Stimulated activated CD4-positive, alpha-beta T cell treated with anti-CD3 and anti-CD28 coated beads, Interleukin-4, amount 100 ng/mL, for 24 hours (primary cell): ENCODE data around the gene MCRS1.
"Not testable (repeated sequence)": the region's sequence is repeated elsewhere in the genome, so short reads cannot be mapped to it uniquely, and the experiment has no call there.

Experiments used
- DNase-seq: peaks from one replicate; pipeline ENCODE4 v3.0.0-alpha.2; 2020

Gene MCRS1

DNA sequence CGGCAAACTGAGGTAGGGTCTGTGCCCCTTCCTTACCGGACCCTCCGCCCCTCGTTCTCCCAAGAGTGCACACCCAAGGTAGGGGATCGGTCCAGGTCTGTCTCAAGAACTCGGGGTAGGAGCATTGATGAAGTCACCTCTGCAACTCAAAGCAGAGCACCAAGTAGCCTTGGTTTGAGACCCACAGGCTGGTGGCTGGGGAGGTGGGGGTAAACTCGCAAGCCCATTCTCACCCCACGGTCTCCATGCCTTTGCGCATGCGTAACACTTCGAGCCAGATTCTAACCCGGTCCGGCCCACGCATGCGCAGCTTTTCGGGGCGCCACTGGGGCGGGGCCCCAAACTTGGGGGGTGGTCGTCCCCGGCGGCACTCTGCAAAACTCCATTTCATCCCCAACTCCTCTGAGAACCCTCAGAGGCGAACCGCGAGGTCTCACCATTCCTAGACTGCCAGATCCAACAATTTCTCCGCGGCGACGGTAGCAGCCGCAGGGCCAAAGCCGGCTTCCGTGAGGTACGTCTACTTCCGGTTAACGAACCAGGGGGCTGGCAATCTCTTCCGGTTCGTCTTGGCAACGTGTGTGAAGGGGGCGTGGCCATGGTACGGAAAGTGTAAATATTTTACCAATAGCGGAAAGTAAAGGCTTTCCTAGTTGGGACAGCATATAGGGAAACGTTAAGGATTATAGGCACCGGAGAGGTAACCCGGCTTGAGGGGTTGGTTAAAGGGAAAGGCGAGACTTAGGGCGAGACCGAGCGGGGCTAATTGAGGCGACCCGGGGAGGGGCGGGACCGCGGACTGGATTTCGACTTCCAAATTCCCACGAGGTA is at the start of gene MCRS1:
TSS of gene MCRS1 (minus strand) at position 532 of the 831 bp plus-strand sequence. CDS start 1,411 bp downstream, outside the sequence.
- peak; percentile 91 for DNase-seq

GRCh38 chr12:49616533-49617219 is 48.7 kb upstream of the MCRS1 start:
- DNase-seq, result no peak

- DNase-seq, result no peak
These were observed 47.8 kb upstream of the MCRS1 start for GRCh38 chr12:49615725-49616124.

DNA sequence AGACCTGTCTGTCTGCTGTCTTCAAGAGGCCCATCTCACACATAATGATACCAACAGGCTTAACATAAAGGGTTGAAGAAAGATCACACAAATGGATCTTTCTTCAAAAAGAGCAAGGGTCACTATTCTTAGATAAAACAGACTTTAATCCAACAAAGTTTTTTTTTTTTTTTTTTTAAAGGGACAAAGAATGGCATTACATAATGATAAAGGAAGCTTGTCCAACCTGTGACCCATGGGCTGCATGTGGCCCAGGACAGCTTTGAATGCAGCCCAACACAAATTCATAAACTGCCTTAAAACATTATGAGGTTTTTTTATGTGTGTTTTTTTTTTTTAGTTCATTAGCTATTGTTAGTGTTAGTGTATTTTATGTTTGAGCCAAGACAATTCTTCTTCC is 44.3 kb upstream of the MCRS1 start:
- DNase-seq, result no peak

GRCh38 chr12:49610785-49611184 is 42.8 kb upstream of the MCRS1 start:
- DNase-seq, result not testable (repeated sequence)

- DNase-seq, result no peak
These were observed 41.9 kb upstream of the MCRS1 start for GRCh38 chr12:49609875-49610154.

- no peak for DNase-seq
These were observed 41.3 kb upstream of the MCRS1 start for GRCh38 chr12:49609059-49609874.

- DNase-seq, result not testable (repeated sequence)
These were observed 37.6 kb upstream of the MCRS1 start, which contains the start of gene FAM186B for GRCh38 chr12:49605539-49605938. Gene FAM186B (minus strand): TSS chr12:49605639. CDS start chr12:49605477, 162 bp downstream.

DNA sequence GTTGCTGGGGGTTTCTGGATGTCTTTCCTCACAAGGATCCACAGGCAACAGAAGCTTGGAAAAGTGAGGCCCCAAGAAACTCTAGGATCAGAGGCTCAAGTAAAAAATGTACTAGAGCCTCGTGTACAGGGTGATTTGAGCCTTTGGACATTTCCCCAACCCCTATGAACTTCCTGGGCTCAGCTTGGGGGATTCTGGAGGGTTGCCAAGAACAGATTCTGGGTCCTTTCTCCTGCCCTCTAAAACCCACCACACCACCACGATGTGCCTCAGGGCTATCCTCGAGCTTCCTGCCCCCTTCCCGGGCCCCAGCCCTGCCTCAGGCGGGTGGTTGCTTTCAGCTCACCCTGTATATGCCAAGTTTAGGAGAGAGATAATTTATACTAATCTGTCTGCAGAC is 36.9 kb upstream of the MCRS1 start:
- no peak for DNase-seq

DNA sequence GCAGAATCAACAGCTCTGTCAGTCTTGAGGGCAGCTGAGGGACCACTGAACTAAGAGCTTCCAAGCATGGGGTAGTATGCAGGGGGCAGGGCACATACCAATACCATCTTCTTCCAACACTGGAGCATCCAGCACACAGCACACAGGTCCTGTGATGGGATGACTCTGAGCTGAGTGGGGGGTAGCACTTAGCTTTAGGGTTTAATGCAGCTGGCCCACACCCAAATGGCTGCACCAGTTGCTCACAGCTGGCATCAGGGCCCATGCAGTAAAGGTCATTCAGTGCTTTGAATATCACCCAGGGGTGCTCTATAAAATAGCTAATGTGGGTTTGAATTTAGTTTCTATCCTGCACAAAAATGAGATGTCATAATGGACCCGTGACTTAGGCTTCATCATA is 35.8 kb upstream of the MCRS1 start:
- no peak for DNase-seq

GRCh38 chr12:49599961-49600360 is 32.0 kb upstream of the MCRS1 start:
- DNase-seq, result no peak

GRCh38 chr12:49598527-49598926 is 30.6 kb upstream of the MCRS1 start:
- no peak for DNase-seq

DNA sequence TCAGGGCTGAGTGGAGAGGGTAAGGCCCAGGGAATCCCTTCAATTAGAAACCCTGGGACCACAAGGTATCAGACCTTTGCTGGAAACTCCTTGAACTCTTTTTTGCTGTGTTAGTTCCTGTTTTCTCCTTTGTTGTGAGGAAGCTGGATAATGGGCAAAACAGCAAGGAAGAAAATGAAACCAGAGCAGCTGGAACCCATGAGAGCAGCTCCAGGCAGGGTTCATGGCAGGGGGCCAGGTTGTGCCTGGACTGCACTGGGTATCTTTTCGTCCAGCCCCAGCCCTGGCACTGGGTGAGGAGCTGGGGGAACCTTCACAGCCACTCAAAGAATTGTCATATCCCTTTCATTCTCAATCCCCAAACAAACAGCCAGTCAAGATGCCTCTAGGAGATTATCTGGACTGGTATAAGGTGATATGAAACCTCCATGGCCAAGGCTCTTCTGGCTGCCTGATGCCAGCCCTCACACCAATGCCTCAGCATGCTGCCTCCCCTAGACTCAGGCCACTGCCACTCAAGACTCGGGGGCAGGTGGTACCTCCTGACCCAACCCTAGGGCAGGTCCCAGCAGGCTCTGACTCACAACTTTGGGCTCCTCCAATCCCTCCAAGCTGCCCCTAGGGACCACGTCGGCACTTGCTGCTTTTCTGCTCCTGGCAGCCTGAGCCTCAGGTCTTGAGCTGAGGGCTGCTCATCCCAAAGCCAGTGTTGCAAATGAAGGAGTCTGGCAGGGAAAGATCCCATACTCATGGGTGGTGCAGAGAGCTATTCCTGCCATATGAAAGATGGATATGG is 21.0 kb upstream of the MCRS1 start:
- DNase-seq, result no peak

- no peak for DNase-seq
These were observed 20.3 kb upstream of the MCRS1 start for GRCh38 chr12:49588281-49588680.

- no peak for DNase-seq
These were observed 19.4 kb upstream of the MCRS1 start for GRCh38 chr12:49587174-49587908.

- no peak for DNase-seq
These were observed 17.8 kb upstream of the MCRS1 start for GRCh38 chr12:49585477-49586459.

GRCh38 chr12:49584591-49584990 is 16.6 kb upstream of the MCRS1 start:
- no peak for DNase-seq

GRCh38 chr12:49583366-49584094 is 15.6 kb upstream of the MCRS1 start:
- DNase-seq, result no peak

DNA sequence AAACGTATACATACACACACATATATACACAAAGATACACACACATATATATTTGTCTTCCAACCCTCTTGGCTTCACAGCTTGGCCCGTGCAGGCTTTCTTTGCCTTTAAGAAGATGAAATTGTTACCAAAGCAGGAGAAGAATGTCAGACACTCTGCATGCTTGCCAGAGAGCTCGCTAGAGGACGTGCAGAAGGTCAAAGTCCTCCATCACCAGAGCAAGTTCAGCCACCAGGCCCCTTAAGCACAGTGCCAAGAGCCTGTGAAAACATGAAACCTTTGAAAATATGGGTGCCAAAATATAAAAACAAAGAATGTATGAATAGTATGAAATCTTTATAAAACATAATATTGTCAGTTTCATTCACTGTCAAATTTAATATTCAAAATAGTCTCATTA is 14.9 kb upstream of the MCRS1 start:
- DNase-seq, result no peak

DNA sequence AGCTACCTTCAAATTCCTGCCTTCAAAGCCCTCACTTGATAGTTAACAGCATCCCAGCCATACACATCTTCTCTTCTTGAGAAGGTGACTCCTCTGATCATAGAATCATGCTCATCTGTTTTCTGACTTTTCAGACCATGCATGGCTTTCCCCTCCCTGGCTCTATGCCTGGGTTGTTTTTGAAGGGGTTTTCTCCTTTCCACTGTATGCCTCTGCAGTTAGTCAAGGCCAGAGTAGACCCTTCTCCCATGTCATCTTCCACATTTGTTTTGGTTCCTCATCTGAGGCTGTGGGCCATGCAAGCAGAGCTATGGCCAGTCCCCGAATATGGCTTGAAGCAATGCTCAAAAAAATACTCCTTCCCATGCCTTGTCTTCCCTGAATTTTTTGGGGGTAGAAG is 14.3 kb upstream of the MCRS1 start:
- no peak for DNase-seq
